HEK293 (cell line): ENCODE measurements around the gene TTLL5.

Experiments
- BCL11B ChIP-seq: fragments of 450-650 bp; formaldehyde crosslinking; IDR thresholded peaks from 2 replicates; pipeline ENCODE4 v1.5.1; 2016; ENCODE audit warnings: low read depth, missing biosample characterization, missing genetic modification characterization
- KLF9 ChIP-seq: fragments of 450-650 bp; formaldehyde crosslinking; IDR thresholded peaks from 2 replicates; pipeline ENCODE4 v1.5.1; 2016; ENCODE audit warnings: missing biosample characterization, missing genetic modification characterization, low read depth
- SP7 ChIP-seq: fragments of 450-650 bp; formaldehyde crosslinking; IDR thresholded peaks from 2 replicates; pipeline ENCODE4 v1.5.1; 2016; ENCODE audit warnings: missing biosample characterization, missing genetic modification characterization
- ZNF138 ChIP-seq: fragments of 450-650 bp; formaldehyde crosslinking; IDR thresholded peaks from 2 replicates; pipeline ENCODE4 v1.5.1; 2016; ENCODE audit warnings: missing biosample characterization, missing genetic modification characterization, borderline replicate concordance
- ZNF140 ChIP-seq: fragments of 450-650 bp; formaldehyde crosslinking; IDR thresholded peaks from 2 replicates; pipeline ENCODE4 v1.5.1; 2016; ENCODE audit warnings: missing biosample characterization, missing genetic modification characterization
- ZNF16 ChIP-seq: fragments of 450-650 bp; formaldehyde crosslinking; IDR thresholded peaks from 2 replicates; pipeline ENCODE4 v1.5.1; 2016; ENCODE audit warnings: low read depth, missing biosample characterization, missing genetic modification characterization
- ZNF175 ChIP-seq: fragments of 450-650 bp; formaldehyde crosslinking; IDR thresholded peaks from 2 replicates; pipeline ENCODE4 v1.5.1; 2016; ENCODE audit warnings: missing biosample characterization, missing genetic modification characterization
- ZNF404 ChIP-seq: fragments of 450-650 bp; formaldehyde crosslinking; IDR thresholded peaks from 2 replicates; pipeline ENCODE4 v1.5.1; 2017; ENCODE audit warnings: missing biosample characterization, missing genetic modification characterization
- ZNF416 ChIP-seq: fragments of 450-650 bp; formaldehyde crosslinking; IDR thresholded peaks from 2 replicates; pipeline ENCODE4 v1.5.1; 2016; ENCODE audit warnings: missing biosample characterization, missing genetic modification characterization
- ZNF473 ChIP-seq: fragments of 450-650 bp; formaldehyde crosslinking; IDR thresholded peaks from 2 replicates; pipeline ENCODE4 v1.5.1; 2017; ENCODE audit warnings: missing biosample characterization, missing genetic modification characterization
- ZNF521 ChIP-seq: fragments of 450-650 bp; formaldehyde crosslinking; IDR thresholded peaks from 2 replicates; pipeline ENCODE4 v1.5.1; 2017; ENCODE audit warnings: missing biosample characterization, mild to moderate bottlenecking, missing genetic modification characterization
- ZNF555 ChIP-seq: fragments of 450-650 bp; formaldehyde crosslinking; conservative IDR thresholded peaks from 2 replicates; pipeline ENCODE4 v1.5.1; 2017; ENCODE audit warnings: missing biosample characterization, mild to moderate bottlenecking, missing genetic modification characterization, inconsistent platforms
- ZNF558 ChIP-seq: fragments of 450-650 bp; formaldehyde crosslinking; IDR thresholded peaks from 2 replicates; pipeline ENCODE4 v1.5.1; 2016; ENCODE audit warnings: missing biosample characterization, missing genetic modification characterization
- ZNF571 ChIP-seq: fragments of 450-650 bp; formaldehyde crosslinking; IDR thresholded peaks from 2 replicates; pipeline ENCODE4 v1.5.0; 2017; ENCODE audit warnings: missing biosample characterization, missing genetic modification characterization
- ZNF658 ChIP-seq: fragments of 450-650 bp; formaldehyde crosslinking; IDR thresholded peaks from 2 replicates; pipeline ENCODE4; 2016; ENCODE audit warnings: missing biosample characterization, missing genetic modification characterization
- ZNF76 ChIP-seq: fragments of 450-650 bp; formaldehyde crosslinking; IDR thresholded peaks from 2 replicates; pipeline ENCODE4; 2016; ENCODE audit warnings: low read depth, missing biosample characterization, missing genetic modification characterization, borderline replicate concordance
- ZNF776 ChIP-seq: fragments of 450-650 bp; formaldehyde crosslinking; IDR thresholded peaks from 2 replicates; pipeline ENCODE4 v1.5.0; 2017; ENCODE audit warnings: missing biosample characterization, missing genetic modification characterization, borderline replicate concordance
- TF ChIP-seq, protein P1 (sequence below): fragments of 450-650 bp; formaldehyde crosslinking; IDR thresholded peaks from 2 replicates; pipeline ENCODE4 v1.5.1; 2016; ENCODE audit warnings: missing biosample characterization, missing genetic modification characterization
- TF ChIP-seq, protein P2 (sequence below): fragments of 450-650 bp; formaldehyde crosslinking; IDR thresholded peaks from 2 replicates; pipeline ENCODE4 v1.5.1; 2016; ENCODE audit warnings: missing biosample characterization, missing genetic modification characterization
- TF ChIP-seq, protein P3 (sequence below): fragments of 450-650 bp; formaldehyde crosslinking; IDR thresholded peaks from 2 replicates; pipeline ENCODE4 v1.5.1; 2017; ENCODE audit warnings: missing biosample characterization, missing genetic modification characterization
- TF ChIP-seq, protein P4 (sequence below): fragments of 450-650 bp; formaldehyde crosslinking; IDR thresholded peaks from 2 replicates; pipeline ENCODE4 v1.5.1; 2016; ENCODE audit warnings: missing biosample characterization, missing genetic modification characterization, low read depth
- TF ChIP-seq, protein P5 (sequence below): fragments of 450-650 bp; formaldehyde crosslinking; IDR thresholded peaks from 2 replicates; pipeline ENCODE4 v1.5.1; 2017; ENCODE audit warnings: missing biosample characterization, missing genetic modification characterization
- TF ChIP-seq, protein P6 (sequence below): fragments of 450-650 bp; formaldehyde crosslinking; conservative IDR thresholded peaks from 2 replicates; pipeline ENCODE4 v1.5.1; 2016; ENCODE audit warnings: low read depth, missing biosample characterization, missing genetic modification characterization
- TF ChIP-seq, protein P7 (sequence below): fragments of 450-650 bp; formaldehyde crosslinking; IDR thresholded peaks from 2 replicates; pipeline ENCODE4 v1.5.1; 2016; ENCODE audit warnings: missing biosample characterization, missing genetic modification characterization

The TTLL5 gene

DNA sequence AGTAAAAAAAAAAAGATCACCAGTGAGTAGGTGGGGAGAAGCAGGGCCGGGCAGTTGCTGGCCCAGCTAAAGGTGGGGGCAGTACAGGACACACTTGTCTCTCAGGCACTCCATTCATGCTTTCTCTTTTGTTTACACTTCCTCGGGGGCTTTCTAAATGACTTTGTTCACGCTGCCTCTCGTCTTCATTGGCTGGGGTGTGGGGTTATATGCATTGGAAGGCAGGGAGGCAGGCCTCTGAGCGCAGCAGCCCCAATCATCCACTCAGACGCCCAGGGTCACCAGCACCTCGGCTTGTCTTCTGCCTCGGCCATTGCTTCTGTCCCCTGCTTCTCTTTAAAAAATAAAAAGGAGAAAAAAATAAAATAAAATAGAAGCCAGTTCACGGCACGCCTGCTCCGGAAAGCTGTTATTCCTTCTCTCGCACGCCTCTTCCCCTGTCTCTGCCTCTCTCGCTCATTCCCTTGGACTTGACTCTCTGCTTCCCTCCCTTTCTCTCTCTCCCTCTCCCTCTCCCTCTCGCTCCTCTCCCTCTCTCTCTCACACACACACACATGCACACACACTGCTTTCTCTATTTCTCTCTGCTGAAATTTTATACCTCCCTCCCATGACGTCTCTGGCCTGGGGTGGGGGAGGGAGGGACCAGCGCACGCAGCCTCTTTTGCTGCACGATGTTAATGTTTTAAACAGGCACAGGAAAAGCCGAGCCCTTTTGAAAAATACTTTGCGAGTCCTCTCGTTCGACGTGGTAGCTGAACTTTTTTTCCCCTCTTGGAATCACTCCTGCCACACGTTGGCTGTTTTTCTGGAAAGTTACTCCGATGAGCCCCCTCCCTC is 320.6 kb downstream of the TTLL5 start, which contains the start of gene TGFB3 (continued):
- TF ChIP-seq, protein P1, sequence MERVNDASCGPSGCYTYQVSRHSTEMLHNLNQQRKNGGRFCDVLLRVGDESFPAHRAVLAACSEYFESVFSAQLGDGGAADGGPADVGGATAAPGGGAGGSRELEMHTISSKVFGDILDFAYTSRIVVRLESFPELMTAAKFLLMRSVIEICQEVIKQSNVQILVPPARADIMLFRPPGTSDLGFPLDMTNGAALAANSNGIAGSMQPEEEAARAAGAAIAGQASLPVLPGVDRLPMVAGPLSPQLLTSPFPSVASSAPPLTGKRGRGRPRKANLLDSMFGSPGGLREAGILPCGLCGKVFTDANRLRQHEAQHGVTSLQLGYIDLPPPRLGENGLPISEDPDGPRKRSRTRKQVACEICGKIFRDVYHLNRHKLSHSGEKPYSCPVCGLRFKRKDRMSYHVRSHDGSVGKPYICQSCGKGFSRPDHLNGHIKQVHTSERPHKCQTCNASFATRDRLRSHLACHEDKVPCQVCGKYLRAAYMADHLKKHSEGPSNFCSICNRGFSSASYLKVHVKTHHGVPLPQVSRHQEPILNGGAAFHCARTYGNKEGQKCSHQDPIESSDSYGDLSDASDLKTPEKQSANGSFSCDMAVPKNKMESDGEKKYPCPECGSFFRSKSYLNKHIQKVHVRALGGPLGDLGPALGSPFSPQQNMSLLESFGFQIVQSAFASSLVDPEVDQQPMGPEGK (tag by site-specific recombination), result peak; percentile 85
- TF ChIP-seq SP7 (tag by site-specific recombination), result peak; percentile 87
- no peak for TF ChIP-seq ZNF473 (tag by site-specific recombination)
- TF ChIP-seq ZNF416 (tag by site-specific recombination), result no peak
- no peak for TF ChIP-seq ZNF16 (tag by site-specific recombination)
- 0 out of 2 replicates have a peak, but pooled peaks have one; percentile 28 for TF ChIP-seq BCL11B (tag by site-specific recombination)
- TF ChIP-seq, protein P2, sequence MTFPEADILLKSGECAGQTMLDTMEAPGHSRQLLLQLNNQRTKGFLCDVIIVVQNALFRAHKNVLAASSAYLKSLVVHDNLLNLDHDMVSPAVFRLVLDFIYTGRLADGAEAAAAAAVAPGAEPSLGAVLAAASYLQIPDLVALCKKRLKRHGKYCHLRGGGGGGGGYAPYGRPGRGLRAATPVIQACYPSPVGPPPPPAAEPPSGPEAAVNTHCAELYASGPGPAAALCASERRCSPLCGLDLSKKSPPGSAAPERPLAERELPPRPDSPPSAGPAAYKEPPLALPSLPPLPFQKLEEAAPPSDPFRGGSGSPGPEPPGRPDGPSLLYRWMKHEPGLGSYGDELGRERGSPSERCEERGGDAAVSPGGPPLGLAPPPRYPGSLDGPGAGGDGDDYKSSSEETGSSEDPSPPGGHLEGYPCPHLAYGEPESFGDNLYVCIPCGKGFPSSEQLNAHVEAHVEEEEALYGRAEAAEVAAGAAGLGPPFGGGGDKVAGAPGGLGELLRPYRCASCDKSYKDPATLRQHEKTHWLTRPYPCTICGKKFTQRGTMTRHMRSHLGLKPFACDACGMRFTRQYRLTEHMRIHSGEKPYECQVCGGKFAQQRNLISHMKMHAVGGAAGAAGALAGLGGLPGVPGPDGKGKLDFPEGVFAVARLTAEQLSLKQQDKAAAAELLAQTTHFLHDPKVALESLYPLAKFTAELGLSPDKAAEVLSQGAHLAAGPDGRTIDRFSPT (tag by site-specific recombination), result no peak
- TF ChIP-seq, protein P3, sequence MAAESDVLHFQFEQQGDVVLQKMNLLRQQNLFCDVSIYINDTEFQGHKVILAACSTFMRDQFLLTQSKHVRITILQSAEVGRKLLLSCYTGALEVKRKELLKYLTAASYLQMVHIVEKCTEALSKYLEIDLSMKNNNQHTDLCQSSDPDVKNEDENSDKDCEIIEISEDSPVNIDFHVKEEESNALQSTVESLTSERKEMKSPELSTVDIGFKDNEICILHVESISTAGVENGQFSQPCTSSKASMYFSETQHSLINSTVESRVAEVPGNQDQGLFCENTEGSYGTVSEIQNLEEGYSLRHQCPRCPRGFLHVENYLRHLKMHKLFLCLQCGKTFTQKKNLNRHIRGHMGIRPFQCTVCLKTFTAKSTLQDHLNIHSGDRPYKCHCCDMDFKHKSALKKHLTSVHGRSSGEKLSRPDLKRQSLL (tag by site-specific recombination), result no peak
- no peak for TF ChIP-seq ZNF521 (tag by site-specific recombination)
- 0 out of 2 replicates have a peak, but pooled peaks have one; percentile 15 for TF ChIP-seq ZNF776
- TF ChIP-seq ZNF140 (tag by site-specific recombination), result no peak
- no peak for TF ChIP-seq ZNF555 (tag by site-specific recombination)
- TF ChIP-seq, protein P4, sequence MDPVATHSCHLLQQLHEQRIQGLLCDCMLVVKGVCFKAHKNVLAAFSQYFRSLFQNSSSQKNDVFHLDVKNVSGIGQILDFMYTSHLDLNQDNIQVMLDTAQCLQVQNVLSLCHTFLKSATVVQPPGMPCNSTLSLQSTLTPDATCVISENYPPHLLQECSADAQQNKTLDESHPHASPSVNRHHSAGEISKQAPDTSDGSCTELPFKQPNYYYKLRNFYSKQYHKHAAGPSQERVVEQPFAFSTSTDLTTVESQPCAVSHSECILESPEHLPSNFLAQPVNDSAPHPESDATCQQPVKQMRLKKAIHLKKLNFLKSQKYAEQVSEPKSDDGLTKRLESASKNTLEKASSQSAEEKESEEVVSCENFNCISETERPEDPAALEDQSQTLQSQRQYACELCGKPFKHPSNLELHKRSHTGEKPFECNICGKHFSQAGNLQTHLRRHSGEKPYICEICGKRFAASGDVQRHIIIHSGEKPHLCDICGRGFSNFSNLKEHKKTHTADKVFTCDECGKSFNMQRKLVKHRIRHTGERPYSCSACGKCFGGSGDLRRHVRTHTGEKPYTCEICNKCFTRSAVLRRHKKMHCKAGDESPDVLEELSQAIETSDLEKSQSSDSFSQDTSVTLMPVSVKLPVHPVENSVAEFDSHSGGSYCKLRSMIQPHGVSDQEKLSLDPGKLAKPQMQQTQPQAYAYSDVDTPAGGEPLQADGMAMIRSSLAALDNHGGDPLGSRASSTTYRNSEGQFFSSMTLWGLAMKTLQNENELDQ (tag by site-specific recombination), result no peak
- TF ChIP-seq ZNF558 (tag by site-specific recombination), result peak; percentile 68; the same call in 1 of the 2 replicates
- TF ChIP-seq, protein P5, sequence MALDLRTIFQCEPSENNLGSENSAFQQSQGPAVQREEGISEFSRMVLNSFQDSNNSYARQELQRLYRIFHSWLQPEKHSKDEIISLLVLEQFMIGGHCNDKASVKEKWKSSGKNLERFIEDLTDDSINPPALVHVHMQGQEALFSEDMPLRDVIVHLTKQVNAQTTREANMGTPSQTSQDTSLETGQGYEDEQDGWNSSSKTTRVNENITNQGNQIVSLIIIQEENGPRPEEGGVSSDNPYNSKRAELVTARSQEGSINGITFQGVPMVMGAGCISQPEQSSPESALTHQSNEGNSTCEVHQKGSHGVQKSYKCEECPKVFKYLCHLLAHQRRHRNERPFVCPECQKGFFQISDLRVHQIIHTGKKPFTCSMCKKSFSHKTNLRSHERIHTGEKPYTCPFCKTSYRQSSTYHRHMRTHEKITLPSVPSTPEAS (tag by site-specific recombination), result peak; percentile 94
- TF ChIP-seq KLF9, result peak; percentile 47; the same call in 1 of the 2 replicates
- TF ChIP-seq, protein P6, sequence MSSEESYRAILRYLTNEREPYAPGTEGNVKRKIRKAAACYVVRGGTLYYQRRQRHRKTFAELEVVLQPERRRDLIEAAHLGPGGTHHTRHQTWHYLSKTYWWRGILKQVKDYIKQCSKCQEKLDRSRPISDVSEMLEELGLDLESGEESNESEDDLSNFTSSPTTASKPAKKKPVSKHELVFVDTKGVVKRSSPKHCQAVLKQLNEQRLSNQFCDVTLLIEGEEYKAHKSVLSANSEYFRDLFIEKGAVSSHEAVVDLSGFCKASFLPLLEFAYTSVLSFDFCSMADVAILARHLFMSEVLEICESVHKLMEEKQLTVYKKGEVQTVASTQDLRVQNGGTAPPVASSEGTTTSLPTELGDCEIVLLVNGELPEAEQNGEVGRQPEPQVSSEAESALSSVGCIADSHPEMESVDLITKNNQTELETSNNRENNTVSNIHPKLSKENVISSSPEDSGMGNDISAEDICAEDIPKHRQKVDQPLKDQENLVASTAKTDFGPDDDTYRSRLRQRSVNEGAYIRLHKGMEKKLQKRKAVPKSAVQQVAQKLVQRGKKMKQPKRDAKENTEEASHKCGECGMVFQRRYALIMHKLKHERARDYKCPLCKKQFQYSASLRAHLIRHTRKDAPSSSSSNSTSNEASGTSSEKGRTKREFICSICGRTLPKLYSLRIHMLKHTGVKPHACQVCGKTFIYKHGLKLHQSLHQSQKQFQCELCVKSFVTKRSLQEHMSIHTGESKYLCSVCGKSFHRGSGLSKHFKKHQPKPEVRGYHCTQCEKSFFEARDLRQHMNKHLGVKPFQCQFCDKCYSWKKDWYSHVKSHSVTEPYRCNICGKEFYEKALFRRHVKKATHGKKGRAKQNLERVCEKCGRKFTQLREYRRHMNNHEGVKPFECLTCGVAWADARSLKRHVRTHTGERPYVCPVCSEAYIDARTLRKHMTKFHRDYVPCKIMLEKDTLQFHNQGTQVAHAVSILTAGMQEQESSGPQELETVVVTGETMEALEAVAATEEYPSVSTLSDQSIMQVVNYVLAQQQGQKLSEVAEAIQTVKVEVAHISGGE (tag by site-specific recombination), result no peak; the same call in 1 of the 2 replicates
- TF ChIP-seq, protein P7, sequence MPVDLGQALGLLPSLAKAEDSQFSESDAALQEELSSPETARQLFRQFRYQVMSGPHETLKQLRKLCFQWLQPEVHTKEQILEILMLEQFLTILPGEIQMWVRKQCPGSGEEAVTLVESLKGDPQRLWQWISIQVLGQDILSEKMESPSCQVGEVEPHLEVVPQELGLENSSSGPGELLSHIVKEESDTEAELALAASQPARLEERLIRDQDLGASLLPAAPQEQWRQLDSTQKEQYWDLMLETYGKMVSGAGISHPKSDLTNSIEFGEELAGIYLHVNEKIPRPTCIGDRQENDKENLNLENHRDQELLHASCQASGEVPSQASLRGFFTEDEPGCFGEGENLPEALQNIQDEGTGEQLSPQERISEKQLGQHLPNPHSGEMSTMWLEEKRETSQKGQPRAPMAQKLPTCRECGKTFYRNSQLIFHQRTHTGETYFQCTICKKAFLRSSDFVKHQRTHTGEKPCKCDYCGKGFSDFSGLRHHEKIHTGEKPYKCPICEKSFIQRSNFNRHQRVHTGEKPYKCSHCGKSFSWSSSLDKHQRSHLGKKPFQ (tag by site-specific recombination), result peak; percentile 52; the same call in 1 of the 2 replicates
- TF ChIP-seq ZNF404 (tag by site-specific recombination), result no peak
- no peak for TF ChIP-seq ZNF658 (tag by site-specific recombination)
- no peak for TF ChIP-seq ZNF138
- no peak for TF ChIP-seq ZNF571 (tag by site-specific recombination)
- TF ChIP-seq ZNF175 (tag by site-specific recombination), result no peak
- peak; percentile 71 for TF ChIP-seq ZNF76 (tag by site-specific recombination)
